Neural crest cell (in vitro differentiated cells): ENCODE results near the gene SYNGR1. TPM values are rescaled to one million over a fixed set of nuclear protein-coding genes. Genes with fewer than 3 reads are reported as not detected.
"Not testable (repeated sequence)": the region's sequence is repeated elsewhere in the genome, so short reads cannot be mapped to it uniquely, and the experiment has no call there.

ENCODE experiments used
- DNase-seq: peaks from one replicate; pipeline ENCODE4 v3.0.0; 2021; ENCODE audit warnings: low read depth, mixed read lengths, low spot score
- H3K27ac Mint-ChIP-seq: one replicate; pipeline ENCODE4 v1.8.0; 2021; ENCODE audit warnings: mild to moderate bottlenecking, mixed read lengths; ENCODE audit not compliant: unreplicated experiment
- H3K27me3 Mint-ChIP-seq: 2 replicates; pipeline ENCODE4 v1.8.0; 2021; ENCODE audit warnings: low read depth, mild to moderate bottlenecking, mixed read lengths
- H3K36me3 Mint-ChIP-seq: 2 replicates; pipeline ENCODE4 v1.8.0; 2021; ENCODE audit warnings: low read depth, mild to moderate bottlenecking, mixed read lengths
- H3K4me1 Mint-ChIP-seq: 2 replicates; pipeline ENCODE4 v1.8.0; 2021; ENCODE audit warnings: mixed read lengths
- H3K4me3 Mint-ChIP-seq: one replicate; pipeline ENCODE4 v1.8.0; 2021; ENCODE audit warnings: mild to moderate bottlenecking, mixed read lengths
- H3K9me3 Mint-ChIP-seq: 2 replicates; pipeline ENCODE4 v1.8.0; 2021; ENCODE audit warnings: mixed read lengths
- total RNA-seq: library from RNA; stranded (reverse); gene quantifications from 2 replicates; pipeline ENCODE4 v1.2.1, GENCODE V29; 2021
- TF ChIP-seq, protein P1 (sequence below): fragments of 200-600 bp; sonication (generic); conservative IDR thresholded peaks from 2 replicates; pipeline ENCODE4 v1.5.0; 2021; ENCODE audit warnings: antibody characterized with exemption, mild to moderate bottlenecking

SYNGR1 gene
- total RNA-seq, 1 donor from 2014 or later = 30.0 TPM

DNA sequence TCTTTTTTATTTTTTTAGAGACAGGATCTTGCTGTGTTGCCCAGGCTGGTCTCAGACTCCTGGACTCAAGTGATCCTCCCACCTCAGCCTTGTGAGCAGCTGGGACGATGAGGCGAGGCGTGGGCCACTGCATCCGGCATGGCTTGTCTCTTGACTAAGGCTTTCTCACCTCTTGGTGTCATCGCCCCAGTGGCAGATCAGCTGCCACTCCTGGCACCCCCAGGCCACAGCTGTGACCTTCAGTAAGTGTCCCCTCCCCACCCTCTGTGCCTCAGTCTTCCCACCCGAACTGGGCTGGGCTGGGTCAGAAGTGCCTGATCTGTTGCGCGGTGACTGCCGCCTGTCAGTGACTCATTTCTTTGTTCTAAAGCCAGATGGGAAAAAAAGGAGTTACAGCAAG is 3.6 kb downstream of the SYNGR1 start:
- no peak for DNase-seq
- Mint-ChIP-seq H3K36me3 (peaks cover under 1% of the 10 kb centered on the region), H3K4me1 (peaks cover 30% of the 10 kb centered on the region), H3K4me3 (peak overlapping the region; percentile 35), H3K27me3 (no peaks in the 10 kb centered on the region), H3K9me3 (no peaks in the 10 kb centered on the region), H3K27ac (no peak overlapping the region)
- TF ChIP-seq, protein P1, sequence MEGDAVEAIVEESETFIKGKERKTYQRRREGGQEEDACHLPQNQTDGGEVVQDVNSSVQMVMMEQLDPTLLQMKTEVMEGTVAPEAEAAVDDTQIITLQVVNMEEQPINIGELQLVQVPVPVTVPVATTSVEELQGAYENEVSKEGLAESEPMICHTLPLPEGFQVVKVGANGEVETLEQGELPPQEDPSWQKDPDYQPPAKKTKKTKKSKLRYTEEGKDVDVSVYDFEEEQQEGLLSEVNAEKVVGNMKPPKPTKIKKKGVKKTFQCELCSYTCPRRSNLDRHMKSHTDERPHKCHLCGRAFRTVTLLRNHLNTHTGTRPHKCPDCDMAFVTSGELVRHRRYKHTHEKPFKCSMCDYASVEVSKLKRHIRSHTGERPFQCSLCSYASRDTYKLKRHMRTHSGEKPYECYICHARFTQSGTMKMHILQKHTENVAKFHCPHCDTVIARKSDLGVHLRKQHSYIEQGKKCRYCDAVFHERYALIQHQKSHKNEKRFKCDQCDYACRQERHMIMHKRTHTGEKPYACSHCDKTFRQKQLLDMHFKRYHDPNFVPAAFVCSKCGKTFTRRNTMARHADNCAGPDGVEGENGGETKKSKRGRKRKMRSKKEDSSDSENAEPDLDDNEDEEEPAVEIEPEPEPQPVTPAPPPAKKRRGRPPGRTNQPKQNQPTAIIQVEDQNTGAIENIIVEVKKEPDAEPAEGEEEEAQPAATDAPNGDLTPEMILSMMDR = no peak

DNA sequence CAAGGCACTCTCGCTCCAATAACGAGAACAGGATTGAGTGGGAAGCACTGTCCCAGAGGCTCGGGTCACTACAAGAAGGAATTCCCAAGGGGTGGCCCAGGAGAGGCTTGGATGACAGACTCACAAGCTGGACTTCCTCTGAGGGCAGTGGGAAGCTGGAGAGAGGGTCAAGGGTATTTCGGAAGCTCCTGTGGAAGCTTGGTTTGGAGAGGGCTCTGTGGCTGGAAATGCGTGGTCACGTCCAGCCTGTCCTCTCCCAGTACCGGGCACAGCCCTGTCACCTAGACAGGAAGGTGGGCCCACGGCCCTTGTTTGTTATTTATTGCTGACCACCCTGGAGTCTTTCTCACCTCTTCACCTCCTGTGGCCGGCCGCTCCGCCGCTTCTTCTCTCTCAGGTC is 5.3 kb downstream of the SYNGR1 start:
- H3K36me3 Mint-ChIP-seq = peaks cover 7% of the 10 kb centered on the region
- peaks cover 25% of the 10 kb centered on the region for H3K4me1 Mint-ChIP-seq
- H3K4me3 Mint-ChIP-seq = no peak overlapping the region
- DNase-seq = no peak
- H3K27me3 Mint-ChIP-seq = no peaks in the 10 kb centered on the region
- H3K9me3 Mint-ChIP-seq = no peaks in the 10 kb centered on the region
- TF ChIP-seq, protein P1 = no peak
- H3K27ac Mint-ChIP-seq = no peak overlapping the region

DNA sequence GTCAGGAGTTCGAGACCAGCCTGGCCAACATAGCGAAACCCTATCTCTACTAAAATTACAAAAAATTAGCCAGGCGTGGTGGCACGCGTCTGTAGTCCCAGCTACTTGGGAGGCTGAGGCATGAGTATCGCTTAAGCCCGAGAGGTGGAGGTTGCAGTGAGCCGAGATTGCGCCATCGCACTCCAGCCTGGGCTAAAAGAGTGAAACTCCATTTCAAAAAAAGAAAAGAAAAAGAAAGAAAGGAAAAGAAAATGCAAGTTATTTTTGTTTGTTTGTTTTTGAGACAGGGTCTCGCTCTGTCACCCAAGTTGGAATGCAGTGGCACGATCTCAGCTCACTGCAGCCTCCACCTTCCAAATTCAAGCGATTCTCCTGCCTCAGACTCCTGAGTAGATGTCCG is 6.0 kb downstream of the SYNGR1 start:
- Mint-ChIP-seq H3K4me3 (peak overlapping the region; percentile 19), H3K4me1 (peaks cover 27% of the 10 kb centered on the region)
- not testable (repeated sequence) for H3K27ac Mint-ChIP-seq, DNase-seq, H3K9me3 Mint-ChIP-seq, H3K36me3 Mint-ChIP-seq, H3K27me3 Mint-ChIP-seq

DNA sequence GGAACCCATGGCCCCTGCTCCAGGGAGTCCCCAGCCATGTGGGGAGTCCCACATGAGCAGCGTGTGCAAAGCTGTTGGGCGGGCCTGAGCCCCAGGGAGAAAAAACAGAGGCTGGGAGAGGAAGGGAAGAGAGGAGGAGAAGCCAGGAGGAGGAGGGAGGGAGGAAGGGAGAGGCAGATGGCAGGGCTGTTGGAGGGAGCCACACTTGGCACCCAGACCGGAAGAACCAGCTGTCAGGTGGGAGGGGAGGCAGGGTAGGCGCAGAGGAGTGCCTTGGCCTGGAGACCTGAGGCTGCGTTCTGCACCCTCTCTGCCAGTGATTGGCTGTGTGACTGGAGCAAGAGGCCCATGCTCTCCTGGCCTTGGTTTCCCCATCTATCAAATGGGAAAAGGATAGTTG is 6.7 kb downstream of the SYNGR1 start:
- TF ChIP-seq, protein P1 = no peak
- no peaks in the 10 kb centered on the region for H3K27me3 Mint-ChIP-seq
- no peak overlapping the region for H3K27ac Mint-ChIP-seq
- DNase-seq = no peak
- no peak overlapping the region for H3K4me3 Mint-ChIP-seq
- H3K36me3 Mint-ChIP-seq = peaks cover 10% of the 10 kb centered on the region
- H3K4me1 Mint-ChIP-seq = peaks cover 21% of the 10 kb centered on the region
- no peaks in the 10 kb centered on the region for H3K9me3 Mint-ChIP-seq

DNA sequence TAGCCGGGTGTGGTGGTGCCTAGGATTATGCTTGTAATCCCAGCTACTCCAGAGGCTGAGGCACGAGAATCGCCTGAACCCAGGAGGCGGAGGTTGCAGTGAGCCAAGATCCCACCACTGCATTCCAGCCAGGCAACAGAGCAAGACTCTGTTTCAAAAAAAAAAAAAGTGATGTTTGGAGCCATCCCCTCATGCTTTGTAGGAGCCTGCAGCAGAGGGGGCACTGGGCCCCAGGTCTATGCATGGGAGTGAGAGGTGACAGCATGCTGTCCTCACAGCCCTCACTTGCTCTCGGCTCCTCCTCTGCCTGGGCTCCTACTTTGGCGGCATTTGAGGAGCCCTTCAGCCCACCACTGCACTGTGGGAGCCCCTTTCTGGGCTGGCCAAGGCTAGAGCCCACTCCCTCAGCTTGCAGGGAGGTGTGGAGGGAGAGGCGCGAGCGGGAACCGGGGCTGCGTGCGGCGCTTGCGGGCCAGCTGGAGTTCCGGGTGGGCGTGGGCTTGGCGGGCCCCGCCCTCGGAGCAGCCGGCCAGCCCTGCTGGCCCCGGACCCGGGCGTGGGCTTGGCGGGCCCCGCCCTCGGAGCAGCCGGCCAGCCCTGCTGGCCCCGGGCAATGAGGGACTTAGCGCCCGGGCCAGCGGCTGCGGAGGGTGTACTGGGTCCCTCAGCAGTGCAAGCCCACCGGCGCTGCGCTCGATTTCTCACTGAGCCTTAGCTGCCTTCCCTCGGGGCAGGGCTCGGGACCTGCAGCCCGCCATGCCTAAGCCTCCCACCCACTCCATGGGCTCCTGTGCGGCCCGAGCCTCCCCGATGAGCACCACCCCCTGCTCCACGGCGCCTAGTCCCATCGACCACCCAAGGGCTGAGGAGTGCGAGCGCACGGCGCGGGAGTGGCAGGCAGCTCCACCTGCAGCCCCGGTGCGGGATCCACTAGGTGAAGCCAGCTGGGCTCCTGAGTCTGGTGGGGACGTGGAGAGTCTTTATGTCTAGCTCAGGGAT is 7.6 kb downstream of the SYNGR1 start:
- not testable (repeated sequence) for H3K27ac Mint-ChIP-seq, H3K9me3 Mint-ChIP-seq, H3K27me3 Mint-ChIP-seq, H3K36me3 Mint-ChIP-seq, H3K4me3 Mint-ChIP-seq, DNase-seq
- peaks cover 14% of the 10 kb centered on the region for H3K4me1 Mint-ChIP-seq

DNA sequence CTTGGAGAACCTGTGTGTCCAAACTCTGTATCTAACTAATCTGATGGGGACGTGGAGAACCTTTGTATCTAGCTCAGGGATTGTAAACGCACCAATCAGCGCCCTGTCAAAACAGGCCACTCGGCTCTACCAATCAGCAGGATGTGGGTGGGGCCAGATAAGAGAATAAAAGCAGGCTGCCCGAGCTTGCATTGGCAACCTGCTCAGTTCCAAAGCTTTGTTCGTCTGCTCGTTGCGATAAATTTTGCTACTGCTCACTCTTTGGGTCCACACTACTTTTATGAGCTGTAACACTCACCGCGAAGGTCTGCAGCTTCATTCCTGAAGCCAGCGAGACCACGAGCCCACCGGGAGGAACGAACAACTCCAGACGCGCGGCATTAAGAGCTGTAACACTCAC is 8.4 kb downstream of the SYNGR1 start:
- H3K27me3 Mint-ChIP-seq, H3K36me3 Mint-ChIP-seq, H3K9me3 Mint-ChIP-seq, H3K4me3 Mint-ChIP-seq, DNase-seq: not testable (repeated sequence)
- H3K27ac Mint-ChIP-seq = peak overlapping the region; percentile 43
- peaks cover 19% of the 10 kb centered on the region for H3K4me1 Mint-ChIP-seq

DNA sequence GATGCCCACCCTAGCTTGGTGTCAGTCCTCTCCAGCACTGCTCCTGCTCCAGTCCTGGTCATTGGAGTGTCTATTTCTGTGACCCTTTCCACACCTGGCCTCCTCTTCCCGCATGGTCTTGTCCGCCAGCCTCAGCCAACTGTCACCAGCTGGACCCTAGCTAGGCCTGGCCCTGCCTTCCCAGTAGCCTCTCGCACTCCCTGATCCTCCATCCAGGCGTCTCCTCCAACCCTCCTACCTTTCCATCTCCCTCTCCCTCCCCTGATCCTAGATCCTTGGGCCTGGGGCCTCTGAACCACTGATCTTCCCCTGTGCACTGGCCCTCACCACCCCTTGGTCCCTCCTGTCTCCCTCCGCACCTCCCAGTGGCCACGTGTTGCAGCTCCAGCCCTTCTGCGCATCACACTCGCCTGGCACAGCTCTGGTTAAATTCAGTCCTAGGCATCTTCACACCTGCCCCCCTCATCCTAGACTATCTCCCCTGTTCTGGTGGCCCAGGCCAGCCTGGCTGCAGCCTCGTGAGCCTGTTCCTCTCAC is 9.9 kb downstream of the SYNGR1 start:
- peaks cover 10% of the 10 kb centered on the region for H3K36me3 Mint-ChIP-seq
- H3K27ac Mint-ChIP-seq = peak overlapping the region; percentile 10
- TF ChIP-seq, protein P1 = no peak
- no peak for DNase-seq
- H3K9me3 Mint-ChIP-seq = no peaks in the 10 kb centered on the region
- H3K4me1 Mint-ChIP-seq = peaks cover 23% of the 10 kb centered on the region
- H3K27me3 Mint-ChIP-seq = no peaks in the 10 kb centered on the region
- H3K4me3 Mint-ChIP-seq = no peak overlapping the region
